Fibroblast of skin of right quadriceps (primary cell): ENCODE data around the gene ZNF638.

Source experiments
- DNase-seq: peaks from one replicate; pipeline ENCODE4 v3.0.0-alpha.2; 2013

Gene ZNF638

GRCh38 chr2:71458413-71459083, 127.0 kb downstream of the ZNF638 start:
- DNase-seq: peak; percentile 28

- no peak for DNase-seq
Observed at GRCh38 chr2:71459084-71459431, 127.5 kb downstream of the ZNF638 start.

GRCh38 chr2:71460056-71460455, 128.5 kb downstream of the ZNF638 start:
- no peak for DNase-seq

GRCh38 chr2:71460595-71461303, 129.2 kb downstream of the ZNF638 start:
- DNase-seq: no peak

- DNase-seq: no peak
Observed at GRCh38 chr2:71461304-71461671, 129.7 kb downstream of the ZNF638 start.

GRCh38 chr2:71462056-71462605, 130.5 kb downstream of the ZNF638 start:
- no peak for DNase-seq

- DNase-seq: no peak
Observed at GRCh38 chr2:71462641-71463341, 131.2 kb downstream of the ZNF638 start.

GRCh38 chr2:71463342-71463654, 131.7 kb downstream of the ZNF638 start:
- DNase-seq: no peak

GRCh38 chr2:71464389-71464788, 132.8 kb downstream of the ZNF638 start:
- no peak for DNase-seq

GRCh38 chr2:71465356-71465755, 133.8 kb downstream of the ZNF638 start:
- DNase-seq: no peak

GRCh38 chr2:71465961-71466300, 134.3 kb downstream of the ZNF638 start:
- DNase-seq: no peak

GRCh38 chr2:71466301-71467179, 135.0 kb downstream of the ZNF638 start:
- DNase-seq: no peak

- DNase-seq: no peak
Observed at GRCh38 chr2:71467180-71467815, 135.7 kb downstream of the ZNF638 start.

- no peak for DNase-seq
Observed at GRCh38 chr2:71468279-71469015, 136.9 kb downstream of the ZNF638 start.

- DNase-seq: no peak
Observed at GRCh38 chr2:71469403-71470398, 138.1 kb downstream of the ZNF638 start.

GRCh38 chr2:71471276-71471675, 139.7 kb downstream of the ZNF638 start:
- peak; percentile 72 for DNase-seq

GRCh38 chr2:71472019-71472418, 140.4 kb downstream of the ZNF638 start:
- no peak for DNase-seq

GRCh38 chr2:71473346-71474031, 141.9 kb downstream of the ZNF638 start:
- no peak for DNase-seq

GRCh38 chr2:71474116-71474743, 142.6 kb downstream of the ZNF638 start:
- no peak for DNase-seq
